Measurements from ENCODE around the gene JOSD2. TPM values are rescaled to one million over a fixed set of nuclear protein-coding genes. Genes with fewer than 3 reads are reported as not detected.
"Not testable (repeated sequence)": the region's sequence is repeated elsewhere in the genome, so short reads cannot be mapped to it uniquely, and the experiment has no call there.

Gene JOSD2
- total RNA-seq, 1 donor from 2014 or later = 39.9 TPM

DNA sequence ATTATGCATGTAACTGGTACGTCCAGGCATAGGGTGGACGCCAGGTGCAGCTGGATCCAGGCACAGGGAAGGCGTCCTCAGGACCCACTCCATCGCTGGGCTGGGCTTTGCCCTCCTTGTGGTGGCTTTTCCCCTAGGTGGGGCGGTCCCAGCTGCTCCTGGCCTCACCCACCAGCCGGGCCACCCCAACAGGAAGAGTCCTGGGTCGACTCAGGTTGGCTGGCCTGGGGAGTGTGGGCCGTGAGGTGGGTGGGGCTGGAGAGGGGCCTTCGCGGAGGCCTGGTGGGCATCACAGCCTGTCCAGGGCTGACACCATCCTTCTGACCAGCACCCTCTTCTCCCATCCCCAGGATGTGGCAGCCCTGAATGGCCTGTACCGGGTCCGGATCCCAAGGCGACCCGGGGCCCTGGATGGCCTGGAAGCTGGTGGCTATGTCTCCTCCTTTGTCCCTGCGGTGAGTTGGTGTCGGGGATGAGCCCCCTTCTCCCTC lies 31.2 kb downstream of the JOSD2 start:
- DNase-seq (ENCODE audit: low spot score) = no peak
- Mint-ChIP-seq H3K27ac (no peak overlapping the region), H3K27me3 (ENCODE audit: low read depth) (no peaks in the 10 kb centered on the region), H3K36me3 (ENCODE audit: low read depth) (peaks cover 50% of the 10 kb centered on the region), H3K9me3 (no peaks in the 10 kb centered on the region), H3K4me1 (ENCODE audit: low read depth) (peaks cover 10% of the 10 kb centered on the region), H3K4me3 (ENCODE audit: low read depth) (no peak overlapping the region)
- intact Hi-C loops (cut with micrococcal nuclease) = no loop called here

DNA sequence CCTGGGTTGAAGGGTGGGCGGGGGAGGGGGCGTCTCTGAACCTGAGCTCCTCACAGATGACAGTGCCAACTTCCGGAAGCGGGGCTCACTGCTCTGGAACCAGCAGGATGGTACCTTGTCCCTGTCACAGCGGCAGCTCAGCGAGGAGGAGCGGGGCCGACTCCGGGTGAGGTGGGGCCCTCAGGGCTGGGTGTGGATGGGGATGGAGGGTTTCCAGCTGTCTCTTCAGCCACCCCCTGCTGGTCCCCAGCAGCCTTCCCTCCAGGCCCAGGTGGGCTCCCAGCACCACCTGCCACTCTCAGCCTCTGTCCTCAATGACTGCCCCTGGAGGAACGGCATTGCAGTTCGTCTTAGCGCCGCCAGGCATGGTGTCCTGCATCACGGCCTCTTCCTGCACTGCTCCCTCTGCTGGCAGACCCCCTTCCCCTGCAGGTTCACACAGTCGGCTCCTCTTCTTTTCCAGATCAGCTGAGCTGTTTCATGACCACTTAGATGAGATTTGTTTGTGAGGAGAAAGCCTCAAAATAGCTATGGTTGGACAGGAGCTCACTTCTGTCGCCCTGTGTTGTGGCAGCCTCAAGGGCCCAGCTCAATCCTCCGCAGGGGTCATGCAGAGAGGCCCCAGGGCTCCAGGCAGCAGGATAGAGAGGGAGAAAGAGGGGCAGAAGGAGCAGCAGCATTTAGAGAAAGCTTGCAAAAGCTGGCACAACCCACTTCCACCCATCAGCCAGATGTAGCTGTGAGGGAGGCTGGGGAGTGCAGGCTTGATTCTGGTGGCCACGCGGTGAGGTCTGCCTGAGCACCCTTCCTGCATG lies 31.9 kb downstream of the JOSD2 start:
- no peak overlapping the region for H3K4me3 Mint-ChIP-seq (ENCODE audit: low read depth)
- DNase-seq (ENCODE audit: low spot score) = no peak

DNA sequence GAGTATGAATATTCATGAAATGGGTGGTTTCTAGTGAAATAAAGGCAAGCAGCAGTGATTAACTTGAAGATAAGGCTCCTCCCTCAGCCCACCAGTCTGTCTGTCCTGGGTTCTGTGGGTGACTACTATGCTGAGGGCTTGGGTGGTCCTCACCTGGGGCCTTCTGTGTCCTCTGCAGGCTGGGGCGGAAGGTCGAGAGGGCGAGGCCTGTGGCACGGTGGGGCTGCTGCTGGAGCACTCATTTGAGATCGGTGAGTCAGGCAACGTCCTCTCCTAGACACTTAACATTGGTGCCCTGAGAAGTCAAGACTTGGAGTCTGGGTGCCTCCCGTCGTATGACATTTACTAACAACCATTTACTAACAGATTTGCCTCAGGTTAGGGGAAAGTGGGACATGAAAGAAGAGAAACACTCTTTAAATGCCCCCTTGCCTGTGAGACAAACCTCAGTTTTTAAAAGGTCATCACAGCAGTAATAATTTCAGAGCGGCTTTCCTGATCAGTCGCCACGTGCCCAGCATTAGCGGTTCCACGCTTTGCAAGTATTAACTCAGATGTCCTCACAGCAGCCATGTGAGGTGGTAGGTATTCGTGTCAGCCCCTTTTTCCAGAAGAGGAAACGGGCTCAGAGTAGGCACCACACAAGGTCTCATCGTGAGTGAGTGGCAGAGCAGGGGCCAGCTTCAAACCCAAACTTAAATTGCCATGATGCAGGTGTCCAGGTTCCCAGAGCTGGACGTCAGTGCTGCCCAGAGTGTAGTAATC lies 33.1 kb downstream of the JOSD2 start:
- Mint-ChIP-seq H3K27me3 (ENCODE audit: low read depth) (no peaks in the 10 kb centered on the region), H3K9me3 (no peaks in the 10 kb centered on the region), H3K36me3 (ENCODE audit: low read depth) (peaks cover 38% of the 10 kb centered on the region), H3K4me1 (ENCODE audit: low read depth) (peaks cover 10% of the 10 kb centered on the region), H3K4me3 (ENCODE audit: low read depth) (peak overlapping the region; percentile 99), H3K27ac (peak overlapping the region; percentile 21)
- intact Hi-C loops (cut with micrococcal nuclease) = no loop called here
- no peak for DNase-seq (ENCODE audit: low spot score)

More for the DNA sequence above, 31.9 kb downstream of the JOSD2 start:
- Mint-ChIP-seq H3K36me3 (ENCODE audit: low read depth) (peaks cover 44% of the 10 kb centered on the region), H3K4me1 (ENCODE audit: low read depth) (peaks cover 10% of the 10 kb centered on the region), H3K27me3 (ENCODE audit: low read depth) (no peaks in the 10 kb centered on the region), H3K9me3 (no peaks in the 10 kb centered on the region), H3K27ac (no peak overlapping the region)
- intact Hi-C loops (cut with micrococcal nuclease) = no loop called here

DNA sequence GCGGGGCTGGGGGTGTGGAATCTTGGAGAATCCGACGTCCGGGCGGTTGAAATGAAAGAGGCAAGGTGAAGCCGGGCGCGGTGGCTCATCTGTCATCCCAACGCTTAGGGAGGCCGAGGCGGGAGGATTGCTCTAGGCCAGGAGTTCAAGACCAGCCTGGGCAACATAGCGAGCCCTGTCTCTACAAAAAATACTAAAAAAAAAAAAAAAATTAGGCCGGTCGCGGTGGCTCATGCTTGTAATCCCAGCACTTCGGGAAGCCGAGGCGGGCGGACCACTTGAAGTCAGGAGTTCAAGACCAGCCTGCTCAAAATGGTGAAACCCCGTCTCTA lies 34.1 kb downstream of the JOSD2 start:
- H3K4me3 Mint-ChIP-seq (ENCODE audit: low read depth) = peak overlapping the region; percentile 99
- intact Hi-C loops (cut with micrococcal nuclease) = loop anchor here (1.0 kb wide), 2 partner anchors 34 to 120 kb away; partner anchors contain the start of gene JOSD2

DNA sequence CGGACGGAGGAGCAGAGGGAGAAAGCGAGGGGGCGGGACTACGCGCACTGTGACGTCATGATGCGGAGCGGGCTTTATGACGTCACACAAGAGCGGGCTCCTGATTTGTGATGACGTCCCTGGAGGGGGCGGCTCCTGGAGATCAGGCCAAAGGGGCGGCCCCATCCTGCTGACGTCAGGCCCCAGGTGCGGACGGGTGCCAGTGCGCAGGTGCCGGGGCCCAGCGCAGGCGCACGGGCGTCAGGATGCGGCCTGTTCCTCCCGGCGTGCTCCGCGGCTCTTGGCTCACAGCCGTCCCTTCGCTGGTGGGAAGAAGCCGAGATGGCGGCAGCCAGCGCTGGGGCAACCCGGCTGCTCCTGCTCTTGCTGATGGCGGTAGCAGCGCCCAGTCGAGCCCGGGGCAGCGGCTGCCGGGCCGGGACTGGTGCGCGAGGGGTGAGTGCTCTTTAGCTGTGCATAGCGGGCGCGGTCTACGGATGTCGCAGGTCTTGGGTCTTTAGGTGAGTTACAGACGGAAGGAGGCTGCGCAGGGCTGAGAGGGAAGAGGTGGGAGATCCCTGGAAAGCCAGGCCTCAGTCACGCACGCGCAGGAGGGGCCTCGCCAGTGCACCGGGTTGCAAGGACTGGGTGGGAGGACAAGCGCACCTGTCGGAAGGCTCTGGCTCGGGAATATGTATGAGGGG lies 34.6 kb downstream of the JOSD2 start, which contains the start of the genes EMC10 and GARIN5A:
TSS of gene EMC10 (plus strand) at position 284 of the 683 bp plus-strand sequence. CDS start at position 322, 38 bp downstream.
TSS of gene GARIN5A (minus strand) at position 625 of the 683 bp plus-strand sequence. CDS start at position 165, 460 bp downstream.
- Mint-ChIP-seq H3K27ac (peak within 1 kb of the TSS; percentile 77), H3K9me3 (no peaks in the 10 kb centered on the region), H3K27me3 (ENCODE audit: low read depth) (no peaks in the 10 kb centered on the region), H3K4me1 (ENCODE audit: low read depth) (peaks cover 10% of the 10 kb centered on the region), H3K4me3 (ENCODE audit: low read depth) (peak within 1 kb of the TSS; percentile 99), H3K36me3 (ENCODE audit: low read depth) (peaks cover 31% of the 10 kb centered on the region)
- intact Hi-C loops (cut with micrococcal nuclease) = loop anchor here (1.0 kb wide), 2 partner anchors 35 to 119 kb away; partner anchors contain the start of gene JOSD2
- DNase-seq (ENCODE audit: low spot score) = peak; percentile 92

More for the DNA sequence above, 34.1 kb downstream of the JOSD2 start:
- H3K9me3 Mint-ChIP-seq = no peaks in the 10 kb centered on the region
- H3K4me1 Mint-ChIP-seq (ENCODE audit: low read depth) = peaks cover 10% of the 10 kb centered on the region
- H3K27me3 Mint-ChIP-seq (ENCODE audit: low read depth) = no peaks in the 10 kb centered on the region
- peak overlapping the region; percentile 77 for H3K27ac Mint-ChIP-seq
- no peak for DNase-seq (ENCODE audit: low spot score)
- H3K36me3 Mint-ChIP-seq (ENCODE audit: low read depth) = peaks cover 32% of the 10 kb centered on the region

DNA sequence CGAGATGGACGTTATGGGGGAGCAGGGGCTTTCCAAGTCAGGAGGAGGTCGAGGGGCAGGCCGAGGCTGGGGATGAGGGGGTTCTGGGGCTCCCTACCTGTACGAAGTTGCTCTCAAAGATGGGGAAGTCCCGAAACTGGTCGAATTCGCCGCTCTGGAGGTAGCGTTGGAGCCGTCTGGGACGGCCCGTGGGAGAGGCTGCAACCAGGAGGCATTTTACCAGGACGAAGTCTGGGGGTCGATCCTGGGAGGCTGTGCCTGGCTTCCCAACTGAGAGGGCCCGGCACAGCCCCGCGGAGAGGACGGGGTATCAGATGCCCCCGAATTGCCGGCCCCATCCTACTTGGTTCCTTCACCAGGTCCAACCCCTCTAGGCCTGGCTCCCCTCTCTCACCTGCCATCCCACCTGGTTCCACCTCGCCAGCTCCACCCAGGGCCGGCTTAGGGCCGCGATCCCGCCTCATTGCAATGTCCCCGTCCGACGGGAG lies 35.2 kb downstream of the JOSD2 start:
- Mint-ChIP-seq H3K4me1 (ENCODE audit: low read depth) (peaks cover 10% of the 10 kb centered on the region), H3K4me3 (ENCODE audit: low read depth) (peak overlapping the region; percentile 99), H3K27ac (peak overlapping the region; percentile 60), H3K9me3 (no peaks in the 10 kb centered on the region), H3K36me3 (ENCODE audit: low read depth) (peaks cover 27% of the 10 kb centered on the region), H3K27me3 (ENCODE audit: low read depth) (no peaks in the 10 kb centered on the region)
- intact Hi-C loops (cut with micrococcal nuclease) = loop anchor here (1.0 kb wide), 2 partner anchors 36 to 118 kb away; partner anchors contain the start of gene JOSD2
- no peak for DNase-seq (ENCODE audit: low spot score)

DNA sequence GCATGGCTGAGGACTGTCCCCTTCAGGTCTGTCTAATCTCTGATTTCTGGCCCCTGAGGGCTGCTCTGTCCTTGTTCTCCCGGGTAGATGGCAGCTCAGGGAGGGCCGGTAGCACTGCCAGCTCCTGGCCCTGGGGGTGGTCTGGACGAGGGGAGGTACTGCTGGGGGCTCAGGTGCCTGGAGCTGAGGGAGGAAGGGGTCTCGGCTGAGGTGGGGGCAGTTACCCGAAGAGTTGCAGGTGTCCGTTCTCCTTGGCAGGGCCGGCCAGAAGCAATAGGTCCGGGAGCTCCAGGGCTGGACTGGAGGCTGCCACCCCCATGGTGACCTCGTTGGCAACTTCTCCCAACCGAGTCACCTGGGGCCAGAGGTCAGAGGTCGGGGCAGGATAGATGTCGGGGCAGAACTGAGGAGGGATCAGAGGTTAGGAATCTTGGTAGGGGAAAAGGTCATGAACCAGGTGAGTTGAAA lies 35.9 kb downstream of the JOSD2 start:
- H3K27ac Mint-ChIP-seq = peak overlapping the region; percentile 60

DNA sequence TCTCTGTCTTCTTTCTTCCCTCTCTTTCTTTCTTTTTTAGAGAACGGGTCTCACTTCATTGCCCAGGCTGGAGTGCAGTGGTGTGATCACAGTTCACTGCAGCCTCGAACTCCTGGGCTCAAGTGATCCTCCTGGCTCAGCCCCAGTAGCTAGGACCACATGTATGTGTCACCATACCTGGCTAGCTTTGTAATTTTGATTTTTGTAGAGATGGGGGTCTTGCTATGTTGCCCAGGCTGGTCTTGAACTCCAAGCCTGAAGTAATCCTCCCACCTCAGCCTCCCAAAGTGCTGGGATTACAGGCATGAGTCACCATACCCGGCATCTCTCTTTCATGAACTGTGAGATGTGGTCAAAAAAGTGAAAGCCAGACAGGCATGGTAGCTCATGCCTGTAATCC lies 37.7 kb downstream of the JOSD2 start:
- H3K27ac Mint-ChIP-seq; H3K9me3 Mint-ChIP-seq; intact Hi-C loops (cut with micrococcal nuclease); H3K27me3 Mint-ChIP-seq (ENCODE audit: low read depth); DNase-seq (ENCODE audit: low spot score); H3K4me3 Mint-ChIP-seq (ENCODE audit: low read depth): not testable (repeated sequence)
- peaks cover 17% of the 10 kb centered on the region for H3K36me3 Mint-ChIP-seq (ENCODE audit: low read depth)
- peaks cover 10% of the 10 kb centered on the region for H3K4me1 Mint-ChIP-seq (ENCODE audit: low read depth)

More for the DNA sequence above, 35.9 kb downstream of the JOSD2 start:
- Mint-ChIP-seq H3K4me3 (ENCODE audit: low read depth) (peak overlapping the region; percentile 68), H3K4me1 (ENCODE audit: low read depth) (peaks cover 10% of the 10 kb centered on the region), H3K27me3 (ENCODE audit: low read depth) (no peaks in the 10 kb centered on the region), H3K36me3 (ENCODE audit: low read depth) (peaks cover 27% of the 10 kb centered on the region), H3K9me3 (no peaks in the 10 kb centered on the region)
- no peak for DNase-seq (ENCODE audit: low spot score)
- intact Hi-C loops (cut with micrococcal nuclease) = no loop called here

DNA sequence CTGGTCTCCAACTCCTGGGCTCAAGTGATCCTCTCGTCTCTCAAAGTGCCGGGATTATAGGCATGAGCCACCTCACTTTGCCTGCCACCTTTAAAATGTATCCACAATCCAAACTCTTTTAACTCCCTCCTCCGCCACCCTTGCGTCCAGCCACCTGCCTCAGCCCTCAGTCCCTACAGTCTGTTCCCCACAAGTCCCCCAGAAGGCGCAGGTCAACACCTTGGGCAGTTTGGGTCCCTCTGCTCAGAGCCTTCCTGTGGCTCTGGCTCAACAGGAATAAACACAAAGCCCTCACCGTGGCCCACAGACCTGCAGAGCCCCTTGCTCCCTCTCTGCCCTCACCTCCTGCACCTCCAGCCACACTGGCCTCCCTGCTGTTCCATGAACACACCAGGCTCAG lies 42.2 kb downstream of the JOSD2 start:
- intact Hi-C loops (cut with micrococcal nuclease) = no loop called here

DNA sequence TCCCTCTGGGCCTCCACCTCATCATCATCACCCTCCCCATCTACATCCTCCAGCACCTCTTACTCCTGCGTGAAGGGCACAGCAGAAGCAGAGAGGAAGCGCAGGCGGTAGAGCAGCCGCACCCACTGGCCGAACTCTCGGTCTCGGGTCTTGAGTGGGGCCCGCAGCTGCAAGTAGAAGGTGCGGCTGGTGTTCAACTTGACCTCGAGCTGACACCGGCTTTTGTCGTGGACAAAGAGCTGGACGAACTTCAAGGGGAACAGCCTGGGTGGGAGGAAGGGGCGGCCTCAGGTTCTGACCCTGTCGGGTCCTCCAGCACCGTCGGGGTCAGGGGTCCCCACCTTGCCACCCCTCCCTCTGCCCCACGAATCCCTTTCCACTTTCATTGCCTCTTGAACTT lies 43.4 kb downstream of the JOSD2 start:
- intact Hi-C loops (cut with micrococcal nuclease) = no loop called here
- Mint-ChIP-seq H3K4me1 (ENCODE audit: low read depth) (no peaks in the 10 kb centered on the region), H3K4me3 (ENCODE audit: low read depth) (no peak overlapping the region), H3K9me3 (no peaks in the 10 kb centered on the region), H3K36me3 (ENCODE audit: low read depth) (no peaks in the 10 kb centered on the region), H3K27me3 (ENCODE audit: low read depth) (no peaks in the 10 kb centered on the region), H3K27ac (no peak overlapping the region)
- no peak for DNase-seq (ENCODE audit: low spot score)

More for the DNA sequence above, 42.2 kb downstream of the JOSD2 start:
- Mint-ChIP-seq H3K27ac (no peak overlapping the region), H3K9me3 (no peaks in the 10 kb centered on the region), H3K36me3 (ENCODE audit: low read depth) (no peaks in the 10 kb centered on the region), H3K4me1 (ENCODE audit: low read depth) (no peaks in the 10 kb centered on the region), H3K4me3 (ENCODE audit: low read depth) (no peak overlapping the region), H3K27me3 (ENCODE audit: low read depth) (no peaks in the 10 kb centered on the region)
- DNase-seq (ENCODE audit: low spot score) = no peak

DNA sequence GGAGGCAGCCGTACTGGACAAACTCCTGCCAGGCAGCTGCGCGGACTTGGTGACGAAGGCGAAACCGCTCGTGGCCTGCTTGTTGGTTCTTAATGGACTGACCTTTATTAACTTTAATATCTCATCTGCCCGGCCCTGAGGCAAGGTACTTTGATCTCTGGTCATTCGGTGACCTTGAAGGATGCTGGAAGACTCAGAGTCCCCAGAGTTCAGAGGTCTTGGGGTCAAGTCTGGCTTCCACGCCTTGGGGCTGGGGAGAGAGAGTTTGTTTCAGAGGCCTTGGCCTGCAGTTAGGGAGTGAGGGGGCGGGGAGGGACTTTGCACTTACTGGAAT lies 44.3 kb downstream of the JOSD2 start:
- DNase-seq (ENCODE audit: low spot score) = no peak
- Mint-ChIP-seq H3K27me3 (ENCODE audit: low read depth) (no peaks in the 10 kb centered on the region), H3K36me3 (ENCODE audit: low read depth) (no peaks in the 10 kb centered on the region), H3K4me1 (ENCODE audit: low read depth) (no peaks in the 10 kb centered on the region), H3K4me3 (ENCODE audit: low read depth) (no peak overlapping the region), H3K9me3 (no peaks in the 10 kb centered on the region), H3K27ac (no peak overlapping the region)
- intact Hi-C loops (cut with micrococcal nuclease) = no loop called here

DNA sequence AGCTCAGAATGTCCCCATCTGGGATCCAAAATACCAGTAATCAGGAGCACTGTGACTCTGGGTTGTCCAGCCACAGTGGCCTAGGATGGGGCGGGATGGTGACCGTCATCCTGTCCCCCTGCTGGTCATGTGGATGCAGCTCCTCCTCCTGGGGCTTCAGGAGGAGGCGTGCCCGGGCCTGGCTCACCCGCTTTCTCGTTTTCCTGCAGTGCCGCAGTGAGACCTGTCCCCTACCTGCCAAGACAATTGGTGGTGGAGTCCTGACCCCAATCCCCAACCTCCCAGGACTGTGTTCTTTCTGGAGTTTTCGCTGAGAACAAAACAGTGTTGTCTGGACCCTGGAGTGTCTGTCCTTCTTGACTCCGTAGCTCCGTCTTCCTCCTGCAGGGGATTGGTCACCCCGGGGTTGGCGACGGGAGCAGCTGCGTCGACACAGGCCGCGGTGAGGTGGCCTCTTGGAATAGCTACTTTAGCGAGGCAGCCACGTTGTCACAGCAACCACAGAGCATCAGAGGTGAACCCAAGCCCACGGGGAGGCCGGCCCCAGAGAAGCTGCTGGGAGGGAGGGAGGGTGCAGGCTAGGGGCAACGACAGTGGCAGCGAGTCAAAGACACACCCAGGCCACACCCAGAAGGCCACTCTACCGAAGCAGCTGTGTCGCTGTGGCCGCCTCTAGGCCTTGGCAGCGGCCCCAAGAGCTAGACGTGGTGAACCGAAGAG lies 44.8 kb downstream of the JOSD2 start:
- Mint-ChIP-seq H3K9me3 (no peaks in the 10 kb centered on the region), H3K27ac (no peak overlapping the region), H3K36me3 (ENCODE audit: low read depth) (no peaks in the 10 kb centered on the region), H3K27me3 (ENCODE audit: low read depth) (no peaks in the 10 kb centered on the region), H3K4me1 (ENCODE audit: low read depth) (peaks cover 3% of the 10 kb centered on the region), H3K4me3 (ENCODE audit: low read depth) (no peak overlapping the region)
- intact Hi-C loops (cut with micrococcal nuclease) = no loop called here
- DNase-seq (ENCODE audit: low spot score) = no peak

Measured in activated T-helper 2 cell treated with anti-CD3 and anti-CD28 coated beads, Interferon-gamma antibody, Interleukin-2, Interleukin-4, amounts not matched to agents 10 μg/mL and 5 μg/mL and 100 μg/mL, durations not matched to agents 14 hours and 24 hours and 36 hours (primary cell).